ENCODE data around the gene OPCML. TPM values are rescaled to one million over a fixed set of nuclear protein-coding genes. Genes with fewer than 3 reads are reported as not detected.

The OPCML gene
- total and polyA plus RNA-seq, 12 donors, result under 0.01 to 1.2 (median 0.39) TPM

DNA sequence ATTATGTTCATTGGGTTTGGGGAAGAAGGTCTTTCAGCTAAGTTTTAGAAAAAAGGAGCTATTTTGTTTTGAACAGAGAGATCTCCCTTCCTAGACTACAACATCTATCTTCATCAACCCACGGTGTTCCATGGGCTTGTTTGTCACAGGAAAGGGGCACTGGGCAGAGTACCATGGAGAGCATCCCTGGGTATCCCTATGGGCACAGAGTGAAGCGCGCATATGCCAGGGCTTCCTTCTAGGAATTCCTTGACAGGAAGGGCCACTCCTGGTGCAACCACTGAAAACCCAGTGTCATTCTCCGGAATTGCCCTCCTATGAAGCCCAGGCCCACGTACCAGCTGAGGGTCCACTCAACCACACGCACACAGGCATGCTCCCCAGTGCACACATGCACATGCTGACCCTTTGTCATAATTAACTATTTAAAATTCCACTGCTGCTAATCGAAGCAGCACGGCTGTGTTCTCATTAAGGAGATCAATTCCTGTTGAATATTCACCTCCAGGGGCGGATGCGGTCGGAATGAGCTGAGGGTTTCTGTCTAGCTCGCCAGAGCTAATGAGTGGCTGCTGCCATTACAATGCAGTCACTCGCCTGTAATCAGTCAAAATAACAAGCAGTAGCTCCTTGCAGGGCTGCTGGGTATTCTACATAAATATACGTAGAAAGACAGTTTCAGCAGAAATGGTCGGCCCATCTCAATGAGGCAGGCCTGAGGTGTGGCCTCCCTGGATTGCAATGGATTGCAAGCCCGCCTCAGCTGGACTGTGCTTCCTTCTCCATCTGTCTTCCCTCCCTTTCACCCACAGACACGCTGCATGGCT, 512.5 kb downstream of the OPCML start:
- 84 to 87% methylated on average over 17 of the region's 17 CpGs for WGBS, 2 donors
- DNase-seq (no peak), ATAC-seq (no peak)
- intact Hi-C loops (cut with DNase I), result no loop called here
- Histone ChIP-seq H3K27ac (no peak overlapping the region), H3K9me3 (no peaks in the 10 kb centered on the region), H3K4me3 (no peak overlapping the region), H3K36me3 (no peaks in the 10 kb centered on the region), H3K27me3 (peaks cover 0 to 48% (median 24%) of the 10 kb centered on the region in 7 donors), H3K4me1 (no peaks in the 10 kb centered on the region)
- TF ChIP-seq, protein P1, sequence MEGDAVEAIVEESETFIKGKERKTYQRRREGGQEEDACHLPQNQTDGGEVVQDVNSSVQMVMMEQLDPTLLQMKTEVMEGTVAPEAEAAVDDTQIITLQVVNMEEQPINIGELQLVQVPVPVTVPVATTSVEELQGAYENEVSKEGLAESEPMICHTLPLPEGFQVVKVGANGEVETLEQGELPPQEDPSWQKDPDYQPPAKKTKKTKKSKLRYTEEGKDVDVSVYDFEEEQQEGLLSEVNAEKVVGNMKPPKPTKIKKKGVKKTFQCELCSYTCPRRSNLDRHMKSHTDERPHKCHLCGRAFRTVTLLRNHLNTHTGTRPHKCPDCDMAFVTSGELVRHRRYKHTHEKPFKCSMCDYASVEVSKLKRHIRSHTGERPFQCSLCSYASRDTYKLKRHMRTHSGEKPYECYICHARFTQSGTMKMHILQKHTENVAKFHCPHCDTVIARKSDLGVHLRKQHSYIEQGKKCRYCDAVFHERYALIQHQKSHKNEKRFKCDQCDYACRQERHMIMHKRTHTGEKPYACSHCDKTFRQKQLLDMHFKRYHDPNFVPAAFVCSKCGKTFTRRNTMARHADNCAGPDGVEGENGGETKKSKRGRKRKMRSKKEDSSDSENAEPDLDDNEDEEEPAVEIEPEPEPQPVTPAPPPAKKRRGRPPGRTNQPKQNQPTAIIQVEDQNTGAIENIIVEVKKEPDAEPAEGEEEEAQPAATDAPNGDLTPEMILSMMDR (IDR thresholded peaks at IDR 0.05), result no peak

DNA sequence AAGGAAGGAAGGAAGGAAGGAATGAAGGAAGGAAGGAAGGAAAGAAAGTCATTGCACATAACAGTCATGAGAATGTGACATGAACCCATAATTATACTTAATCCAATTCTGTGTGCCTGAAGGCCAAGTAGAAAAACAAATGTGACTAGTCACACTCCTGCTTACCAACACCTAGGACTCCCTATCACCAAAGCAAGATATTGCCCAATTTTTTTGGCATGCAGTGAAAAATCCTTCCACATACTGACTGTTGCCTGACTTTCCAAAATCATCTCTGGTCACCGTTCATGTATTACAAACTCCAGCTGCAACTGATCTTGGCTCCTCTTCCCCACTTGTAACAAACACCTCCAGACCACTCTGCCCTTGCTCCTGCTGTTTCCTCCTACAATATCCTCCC, 516.8 kb downstream of the OPCML start:
- Histone ChIP-seq H3K4me3 (no peak overlapping the region), H3K27me3 (peaks cover 0 to 29% (median 12%) of the 10 kb centered on the region in 7 donors), H3K9me3 (no peaks in the 10 kb centered on the region), H3K36me3 (no peaks in the 10 kb centered on the region), H3K4me1 (no peaks in the 10 kb centered on the region), H3K27ac (no peak overlapping the region)
- 44 to 67% methylated on average over 1 of the region's 1 CpG for WGBS, 2 donors
- TF ChIP-seq, protein P1 (IDR thresholded peaks at IDR 0.05), result no peak
- DNase-seq (no peak), ATAC-seq (no peak)
- intact Hi-C loops (cut with DNase I), result no loop called here

DNA sequence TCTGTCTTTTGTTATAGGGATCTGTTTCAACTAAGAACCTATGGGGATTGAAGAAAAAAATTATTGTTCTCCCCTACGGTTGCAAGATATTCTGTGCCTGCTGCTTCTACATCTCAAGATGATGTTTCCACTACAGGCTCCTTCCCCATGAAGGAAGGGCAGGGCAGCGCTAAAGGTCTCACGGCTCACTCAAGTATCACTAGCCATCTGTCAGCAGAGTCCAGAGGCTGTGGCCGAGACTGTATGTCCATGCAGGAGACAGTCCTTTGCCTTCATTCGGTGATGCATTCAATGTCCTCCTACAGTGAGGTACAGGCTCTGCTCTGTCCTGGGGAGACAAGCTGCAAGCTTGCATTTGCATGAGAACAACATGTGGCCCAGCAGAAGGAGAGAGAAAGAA, 518.0 kb downstream of the OPCML start:
- WGBS, 2 donors, result 73 to 83% methylated on average over 5 of the region's 5 CpGs
- H3K36me3 ChIP-seq, result no peaks in the 10 kb centered on the region
- H3K4me3 ChIP-seq, result no peak overlapping the region
- no peaks in the 10 kb centered on the region for H3K4me1 ChIP-seq
- ATAC-seq (no peak), DNase-seq (no peak)
- H3K9me3 ChIP-seq, result no peaks in the 10 kb centered on the region
- intact Hi-C loops (cut with DNase I), result no loop called here
- no peak overlapping the region for H3K27ac ChIP-seq
- TF ChIP-seq, protein P1 (IDR thresholded peaks at IDR 0.05), result no peak
- H3K27me3 ChIP-seq, result peaks cover 0 to 24% (median 11%) of the 10 kb centered on the region in 7 donors

DNA sequence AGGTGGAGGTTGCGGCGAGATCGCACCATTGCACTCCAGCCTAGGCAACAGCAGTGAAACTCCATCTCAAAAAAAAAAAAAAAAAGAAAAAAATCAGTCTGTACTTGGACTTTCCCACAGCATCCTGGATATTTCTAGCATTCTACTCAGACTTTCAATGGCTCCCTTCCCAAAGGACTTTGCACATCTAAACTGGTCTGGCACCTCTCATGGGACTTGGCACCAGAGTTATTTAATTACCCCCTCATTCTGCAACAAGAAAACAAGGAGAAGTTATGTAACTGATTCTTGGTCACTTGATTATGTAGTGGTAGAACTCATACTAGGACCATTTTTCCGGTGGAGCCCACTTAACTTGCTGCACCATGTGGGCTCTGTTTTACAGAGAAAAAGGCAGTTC, 519.5 kb downstream of the OPCML start:
- intact Hi-C loops (cut with DNase I), result no loop called here
- Histone ChIP-seq H3K4me1 (no peaks in the 10 kb centered on the region), H3K27me3 (peaks cover 0 to 15% (median 0%) of the 10 kb centered on the region in 7 donors), H3K4me3 (no peak overlapping the region), H3K9me3 (no peaks in the 10 kb centered on the region), H3K36me3 (no peaks in the 10 kb centered on the region), H3K27ac (no peak overlapping the region)
- TF ChIP-seq, protein P1 (IDR thresholded peaks at IDR 0.05), result no peak
- DNase-seq, result no peak
- WGBS, 2 donors, result 97 to 98% methylated on average over 4 of the region's 4 CpGs
- ATAC-seq, result no peak
